ENCODE measurements around the gene MBP. TPM values are rescaled to one million over a fixed set of nuclear protein-coding genes. Genes with fewer than 3 reads are reported as not detected.

The MBP gene
- total RNA-seq, 1 donor from 2014 or later = 92.7 TPM

DNA sequence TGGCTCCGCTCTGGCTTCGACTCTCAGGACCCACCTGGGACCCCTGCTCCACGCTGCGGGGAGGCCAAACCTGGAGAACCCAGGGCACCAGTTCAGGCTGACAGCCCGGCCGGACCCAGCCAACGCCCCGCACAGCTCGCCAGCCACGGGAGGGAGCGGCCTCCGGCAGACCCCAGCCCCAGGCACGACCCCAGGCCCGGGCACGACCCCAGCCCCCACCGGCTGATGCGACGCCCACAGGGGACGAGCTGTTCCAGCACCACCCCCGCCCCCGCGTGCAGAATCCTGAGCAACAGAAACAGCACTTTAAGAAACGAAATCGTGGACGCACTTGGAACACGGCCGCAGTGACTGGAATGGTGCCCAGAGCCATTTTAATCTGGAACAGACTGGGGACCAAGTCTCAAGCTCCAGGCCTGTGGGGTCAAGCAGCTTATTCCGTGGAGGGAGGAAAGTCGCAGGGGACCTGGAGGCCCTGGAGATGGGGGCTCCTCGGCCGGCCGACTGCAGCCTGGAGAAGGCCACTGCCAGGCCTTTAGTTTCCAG is 74.2 kb downstream of the MBP start:
- Mint-ChIP-seq H3K4me3 (no peak overlapping the region), H3K4me1 (peaks cover 83% of the 10 kb centered on the region), H3K27ac (peak overlapping the region; percentile 59), H3K36me3 (ENCODE audit: low read depth) (peaks cover 35% of the 10 kb centered on the region), H3K9me3 (peaks cover 5% of the 10 kb centered on the region), H3K27me3 (no peaks in the 10 kb centered on the region)
- DNase-seq (no peak), ATAC-seq (ENCODE audit: low read depth) (no peak)
- intact Hi-C loops (cut with micrococcal nuclease) = no loop called here
- ChIA-PET CTCF (interaction anchor here (1.3 to 1.8 kb wide), 3 partner anchors 58 to 148 kb away, joined by 4 read pairs; partner anchors contain the start of gene MBP), POLR2A (interaction anchor here (0.9 to 8.2 kb wide), 2 partner anchors 9 to 44 kb away, joined by 4 to 154 read pairs; no protein-coding TSS in a partner anchor)
- TF ChIP-seq CTCF (IDR thresholded peaks at IDR 0.05) = no peak

DNA sequence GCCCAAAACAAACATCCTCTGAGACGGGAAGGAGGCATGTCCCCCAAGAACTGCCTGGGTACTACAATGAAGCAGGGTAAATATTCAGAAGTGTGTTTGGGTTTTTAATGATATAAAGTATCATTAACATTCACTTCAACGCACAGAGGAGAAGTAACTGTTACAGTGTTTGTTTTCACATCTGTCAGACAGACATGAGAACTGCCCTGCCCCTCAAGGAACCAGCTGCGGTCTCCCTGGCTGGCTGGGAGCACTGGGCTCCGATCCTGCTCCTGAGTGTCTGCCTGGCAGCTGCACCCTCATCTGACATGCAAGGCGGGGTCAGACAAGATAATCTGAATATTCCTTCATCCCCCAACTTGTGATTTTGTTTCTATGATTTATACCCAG is 75.6 kb downstream of the MBP start:
- TF ChIP-seq CTCF (IDR thresholded peaks at IDR 0.05) = no peak
- H3K36me3 Mint-ChIP-seq (ENCODE audit: low read depth) = peaks cover 21% of the 10 kb centered on the region
- no peak for DNase-seq
- ChIA-PET CTCF (interaction anchor here (0.9 to 5.6 kb wide), 5 partner anchors 12 to 152 kb away, joined by 3 to 43 read pairs (median 17); partner anchors contain the start of gene MBP), POLR2A (interaction anchor here (0.8 to 8.2 kb wide), 5 partner anchors 11 to 75 kb away, joined by 3 to 154 read pairs (median 4); partner anchors contain the start of gene MBP)
- H3K27me3 Mint-ChIP-seq = no peaks in the 10 kb centered on the region
- H3K4me3 Mint-ChIP-seq = peak overlapping the region; percentile 44
- peaks cover 2% of the 10 kb centered on the region for H3K9me3 Mint-ChIP-seq
- peaks cover 83% of the 10 kb centered on the region for H3K4me1 Mint-ChIP-seq
- ATAC-seq (ENCODE audit: low read depth) = no peak
- H3K27ac Mint-ChIP-seq = peak overlapping the region; percentile 91
- intact Hi-C loops (cut with micrococcal nuclease) = no loop called here

- peaks cover 81% of the 10 kb centered on the region for H3K4me1 Mint-ChIP-seq
- DNase-seq = no peak
- CTCF ChIA-PET = interaction anchor here (0.9 to 5.6 kb wide), 5 partner anchors 13 to 153 kb away, joined by 3 to 43 read pairs (median 17); partner anchors contain the start of gene MBP
- intact Hi-C loops (cut with micrococcal nuclease) = no loop called here
- H3K27ac Mint-ChIP-seq = peak overlapping the region; percentile 91
- H3K36me3 Mint-ChIP-seq (ENCODE audit: low read depth) = peaks cover 18% of the 10 kb centered on the region
- H3K27me3 Mint-ChIP-seq = no peaks in the 10 kb centered on the region
- peak overlapping the region; percentile 44 for H3K4me3 Mint-ChIP-seq
- TF ChIP-seq CTCF (IDR thresholded peaks at IDR 0.05) = no peak
- no peak for ATAC-seq (ENCODE audit: low read depth)
- POLR2A ChIA-PET = interaction anchor here (0.8 to 8.2 kb wide), 5 partner anchors 11 to 76 kb away, joined by 4 to 154 read pairs (median 40); partner anchors contain the start of gene MBP
- peaks cover 2% of the 10 kb centered on the region for H3K9me3 Mint-ChIP-seq
Measured at GRCh38 chr18:77056344-77057005, 76.1 kb downstream of the MBP start.

GRCh38 chr18:77055429-77056300 is 76.9 kb downstream of the MBP start:
- H3K27ac Mint-ChIP-seq = peak overlapping the region; percentile 91
- H3K4me1 Mint-ChIP-seq = peaks cover 74% of the 10 kb centered on the region
- H3K27me3 Mint-ChIP-seq = no peaks in the 10 kb centered on the region
- H3K36me3 Mint-ChIP-seq (ENCODE audit: low read depth) = peaks cover 13% of the 10 kb centered on the region
- ChIA-PET POLR2A (interaction anchor here (0.6 to 8.2 kb wide), 19 partner anchors 7 to 156 kb away, joined by 3 to 154 read pairs (median 7); partner anchors contain the start of gene MBP), CTCF (interaction anchor here (0.8 to 5.6 kb wide), 9 partner anchors 13 to 156 kb away, joined by 3 to 43 read pairs (median 5); no protein-coding TSS in a partner anchor)
- ATAC-seq (ENCODE audit: low read depth) (peak; percentile 14), DNase-seq (no peak)
- H3K9me3 Mint-ChIP-seq = peaks cover 2% of the 10 kb centered on the region
- intact Hi-C loops (cut with micrococcal nuclease) = loop anchor here (1.0 to 2.0 kb wide), 7 partner anchors 10 to 153 kb away; partner anchors contain the start of gene MBP
- peak overlapping the region; percentile 67 for H3K4me3 Mint-ChIP-seq
- no peak for TF ChIP-seq CTCF (IDR thresholded peaks at IDR 0.05)
